ENCODE results near the gene RAB7A.

GRCh38 chr3:128863560-128863959, 137.6 kb downstream of the RAB7A start:
- no peak for TF ChIP-seq POLR2A (IDR thresholded peaks at IDR 0.05; ENCODE audit: low read length)
- no peak for TF ChIP-seq CHD4 (IDR thresholded peaks at IDR 0.05; ENCODE audit: borderline replicate concordance)
- TF ChIP-seq MYC (IDR thresholded peaks at IDR 0.05; ENCODE audit: borderline replicate concordance, low read length), result no peak
- TF ChIP-seq CTCF (IDR thresholded peaks at IDR 0.05), result no peak
